Tibial artery (tissue), 4 donors: Measurements from ENCODE around the gene SEMA3C.

Experiments used
- DNase-seq, 2 donors: peaks; one replicate each; pipeline ENCODE4 v3.0.0-alpha.2; 2019
- H3K27ac ChIP-seq, 2 donors: fragments of 200-600 bp; sonication (generic) in 1 of 2; 1 replicate in 1 of 2; 2 replicates in 1 of 2; pipeline ENCODE4 v1.5.1; 2018 to 2019; ENCODE audit warnings: mild to moderate bottlenecking in 1 of 2
- H3K27me3 ChIP-seq, 2 donors: fragments of 200-600 bp; sonication (generic) in 1 of 2; one replicate each; pipeline versions ENCODE4 v1.5.1 to v1.6.0; 2016 to 2019
- H3K36me3 ChIP-seq, 3 donors: fragments of 200-600 bp; sonication (generic) in 2 of 3; one replicate each; pipeline ENCODE4 v1.5.1; 2016 to 2019; ENCODE audit warnings: mild to moderate bottlenecking in 2 of 3
- H3K4me1 ChIP-seq, 4 donors: fragments of 200-600 bp; sonication (generic) in 2 of 4; 1 replicate in 3 of 4; 2 replicates in 1 of 4; pipeline ENCODE4 v1.5.1; 2016 to 2019
- H3K4me3 ChIP-seq, 2 donors: fragments of 200-600 bp; sonication (generic) in 1 of 2; 1 replicate in 1 of 2; 2 replicates in 1 of 2; pipeline ENCODE4 v1.5.1; 2018 to 2019; ENCODE audit warnings: mild to moderate bottlenecking in 2 of 2
- H3K9me3 ChIP-seq, 3 donors: fragments of 200-600 bp; sonication (generic) in 1 of 3; one replicate each; pipeline ENCODE4 v1.5.1; 2016 to 2019
- intact Hi-C: fragments of 100-400 bp; cut with DNase I; formaldehyde crosslinking; loops from one replicate; pipeline ENCODE4 v1.15.0; 2023; ENCODE audit warnings: low total_unique reads
- TF ChIP-seq, protein P1 (sequence below), 2 experiments: fragments of 200-600 bp in 1 of 2; fragments of 450-650 bp in 1 of 2; IDR thresholded peaks; one replicate each; pipeline ENCODE4 v1.5.1; 2017 to 2019; ENCODE audit warnings: antibody characterized with exemption in 2 of 2, mild to moderate bottlenecking in 1 of 2, moderate library complexity in 1 of 2

The SEMA3C gene

DNA sequence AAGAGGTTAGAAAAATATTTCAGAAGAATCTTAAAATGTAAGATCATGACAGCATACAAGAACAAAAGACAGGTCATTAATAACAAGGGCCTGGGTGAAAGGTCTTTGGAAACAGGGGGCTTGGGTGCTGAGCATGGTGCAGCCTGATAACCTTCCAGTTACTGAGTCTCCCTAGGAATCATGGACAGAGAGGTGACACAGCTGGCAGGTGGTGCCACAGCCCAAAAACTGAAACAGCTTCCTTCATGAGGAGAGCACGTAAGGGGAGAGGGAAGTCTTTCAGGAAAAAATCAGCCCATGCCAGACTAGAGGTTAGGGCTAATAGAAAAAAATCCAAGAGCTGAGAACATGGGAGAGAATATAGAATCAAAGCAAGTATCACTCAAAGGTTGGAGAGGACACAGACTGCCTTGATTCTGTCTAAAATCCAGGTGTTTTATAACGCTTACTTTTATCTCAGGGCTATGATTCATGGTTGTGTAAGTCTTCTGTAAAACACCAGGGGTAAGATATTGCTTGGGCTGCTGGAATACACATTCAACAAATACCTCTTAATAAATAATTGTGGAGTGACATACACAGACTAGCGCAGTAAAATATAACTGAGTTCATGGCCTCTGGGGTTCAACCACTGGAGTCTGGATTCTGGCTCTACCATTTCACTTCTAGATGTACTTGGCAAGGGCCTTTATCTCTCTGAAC lies 88.1 kb downstream of the SEMA3C start:
- H3K27ac ChIP-seq: no peak overlapping the region
- no peaks in the 10 kb centered on the region for H3K9me3 ChIP-seq
- no peak for DNase-seq
- TF ChIP-seq, protein P1, sequence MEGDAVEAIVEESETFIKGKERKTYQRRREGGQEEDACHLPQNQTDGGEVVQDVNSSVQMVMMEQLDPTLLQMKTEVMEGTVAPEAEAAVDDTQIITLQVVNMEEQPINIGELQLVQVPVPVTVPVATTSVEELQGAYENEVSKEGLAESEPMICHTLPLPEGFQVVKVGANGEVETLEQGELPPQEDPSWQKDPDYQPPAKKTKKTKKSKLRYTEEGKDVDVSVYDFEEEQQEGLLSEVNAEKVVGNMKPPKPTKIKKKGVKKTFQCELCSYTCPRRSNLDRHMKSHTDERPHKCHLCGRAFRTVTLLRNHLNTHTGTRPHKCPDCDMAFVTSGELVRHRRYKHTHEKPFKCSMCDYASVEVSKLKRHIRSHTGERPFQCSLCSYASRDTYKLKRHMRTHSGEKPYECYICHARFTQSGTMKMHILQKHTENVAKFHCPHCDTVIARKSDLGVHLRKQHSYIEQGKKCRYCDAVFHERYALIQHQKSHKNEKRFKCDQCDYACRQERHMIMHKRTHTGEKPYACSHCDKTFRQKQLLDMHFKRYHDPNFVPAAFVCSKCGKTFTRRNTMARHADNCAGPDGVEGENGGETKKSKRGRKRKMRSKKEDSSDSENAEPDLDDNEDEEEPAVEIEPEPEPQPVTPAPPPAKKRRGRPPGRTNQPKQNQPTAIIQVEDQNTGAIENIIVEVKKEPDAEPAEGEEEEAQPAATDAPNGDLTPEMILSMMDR (IDR thresholded peaks at IDR 0.05): no peak
- intact Hi-C loops: no loop called here
- no peaks in the 10 kb centered on the region for H3K27me3 ChIP-seq
- H3K4me1 ChIP-seq: peaks cover 0 to 23% (median 11%) of the 10 kb centered on the region in 4 donors
- H3K36me3 ChIP-seq: no peaks in the 10 kb centered on the region
- H3K4me3 ChIP-seq: no peak overlapping the region

- Histone ChIP-seq H3K27ac (no peak overlapping the region), H3K4me3 (no peak overlapping the region), H3K27me3 (no peaks in the 10 kb centered on the region), H3K4me1 (peaks cover 0 to 23% (median 11%) of the 10 kb centered on the region in 4 donors), H3K9me3 (no peaks in the 10 kb centered on the region), H3K36me3 (no peaks in the 10 kb centered on the region)
- TF ChIP-seq, protein P1 (IDR thresholded peaks at IDR 0.05): no peak
- intact Hi-C loops: no loop called here
- no peak for DNase-seq
Measured at GRCh38 chr7:80830010-80830409, 88.8 kb downstream of the SEMA3C start.

DNA sequence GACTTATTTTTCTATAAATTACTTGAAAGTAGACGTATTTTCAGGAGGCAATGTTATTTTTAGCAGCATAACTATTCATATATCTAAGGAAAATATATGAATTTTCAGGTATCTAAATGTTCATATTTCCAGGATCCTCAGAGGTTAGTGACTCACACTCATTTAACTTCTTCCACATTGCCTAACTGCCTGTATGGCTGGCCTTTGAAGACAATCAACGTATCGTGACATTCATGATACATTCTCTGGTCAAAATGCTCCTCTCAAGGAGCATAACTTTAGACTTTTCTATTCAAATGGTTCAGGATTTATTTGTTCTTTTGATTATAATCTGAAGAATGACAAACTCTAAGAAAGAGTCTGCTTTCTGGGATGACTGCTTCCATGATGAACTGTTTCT lies 89.3 kb downstream of the SEMA3C start:
- no peak overlapping the region for H3K27ac ChIP-seq
- no peaks in the 10 kb centered on the region for H3K9me3 ChIP-seq
- no peaks in the 10 kb centered on the region for H3K27me3 ChIP-seq
- no peak for DNase-seq
- TF ChIP-seq, protein P1 (IDR thresholded peaks at IDR 0.05): no peak
- peaks cover 0 to 23% (median 11%) of the 10 kb centered on the region in 4 donors for H3K4me1 ChIP-seq
- no peaks in the 10 kb centered on the region for H3K36me3 ChIP-seq
- intact Hi-C loops: no loop called here
- H3K4me3 ChIP-seq: no peak overlapping the region

- Histone ChIP-seq H3K36me3 (no peaks in the 10 kb centered on the region), H3K4me3 (no peak overlapping the region), H3K27me3 (no peaks in the 10 kb centered on the region), H3K27ac (no peak overlapping the region), H3K9me3 (no peaks in the 10 kb centered on the region), H3K4me1 (peaks cover 0 to 16% (median 11%) of the 10 kb centered on the region in 4 donors)
- TF ChIP-seq, protein P1 (IDR thresholded peaks at IDR 0.05): no peak
- DNase-seq: no peak
- intact Hi-C loops: no loop called here
Measured at GRCh38 chr7:80827239-80827633, 91.6 kb downstream of the SEMA3C start.

- Histone ChIP-seq H3K27ac (no peak overlapping the region), H3K36me3 (no peaks in the 10 kb centered on the region), H3K9me3 (no peaks in the 10 kb centered on the region), H3K4me1 (peaks cover 0 to 16% (median 11%) of the 10 kb centered on the region in 4 donors), H3K4me3 (no peak overlapping the region), H3K27me3 (no peaks in the 10 kb centered on the region)
- DNase-seq: no peak
- TF ChIP-seq, protein P1 (IDR thresholded peaks at IDR 0.05): no peak
- intact Hi-C loops: no loop called here
Measured at GRCh38 chr7:80826520-80827238, 92.2 kb downstream of the SEMA3C start.
